ENCODE results near the gene SPIN3. TPM values are rescaled to one million over a fixed set of nuclear protein-coding genes. Genes with fewer than 3 reads are reported as not detected.
"Not testable (repeated sequence)": the region's sequence is repeated elsewhere in the genome, so short reads cannot be mapped to it uniquely, and the experiment has no call there.

Gene SPIN3
- 10 to 100 TPM in 1 of 6 donors, 1 to 10 TPM in 5; 4.7 to 10.6 (median 5.8) TPM for total RNA-seq
- 10 to 100 TPM in 1 of 2 donors, 1 to 10 TPM in 1; 5.5 to 10.8 TPM for polyA plus RNA-seq

GRCh38 chrX:56995271-56995994 lies at the start of gene SPIN3:
Gene SPIN3, minus strand, starts transcription at chrX:56995541. Its CDS starts 594 bp downstream, at chrX:56994947.
- Histone ChIP-seq H3K27ac (peak within 1 kb of the TSS in 3 of 4 donors; percentile 49 to 80 (median 77)), H3K9me3 (no peaks in the 10 kb centered on the region), H3K27me3 (peaks cover 0 to 8% (median 0%) of the 10 kb centered on the region in 4 donors), H3K36me3 (no peaks in the 10 kb centered on the region), H3K4me3 (peak within 1 kb of the TSS; percentile 26 to 55 (median 44)), H3K4me1 (no peaks in the 10 kb centered on the region)
- no peak for TF ChIP-seq CTCF (IDR thresholded peaks at IDR 0.05)
- intact Hi-C loops (cut with DNase I) = no loop called here
- ATAC-seq (peak; percentile 99 to 100 (median 99)), DNase-seq (peak; percentile 84 to 92 (median 87)), FAIRE-seq (no peak)
- 0 to 25% methylated on average over 39 of the region's 39 CpGs for WGBS, 2 donors

GRCh38 chrX:57044245-57044644 lies 48.9 kb upstream of the SPIN3 start:
- no peaks in the 10 kb centered on the region for H3K36me3 ChIP-seq
- no peak overlapping the region for H3K4me3 ChIP-seq
- intact Hi-C loops (cut with DNase I) = no loop called here
- no peaks in the 10 kb centered on the region for H3K4me1 ChIP-seq
- ATAC-seq = no peak
- H3K27me3 ChIP-seq = peaks cover 0 to 23% (median 6%) of the 10 kb centered on the region in 4 donors
- no peak for TF ChIP-seq CTCF (IDR thresholded peaks at IDR 0.05)
- FAIRE-seq = no peak
- DNase-seq = no peak
- no peak overlapping the region for H3K27ac ChIP-seq
- WGBS, 2 donors = 39 to 50% methylated on average over 3 of the region's 3 CpGs
- no peaks in the 10 kb centered on the region for H3K9me3 ChIP-seq

- intact Hi-C loops (cut with DNase I); H3K27ac ChIP-seq; DNase-seq; H3K9me3 ChIP-seq; H3K4me3 ChIP-seq; ATAC-seq; FAIRE-seq; H3K36me3 ChIP-seq; H3K4me1 ChIP-seq: not testable (repeated sequence)
- peaks cover 0 to 25% (median 5%) of the 10 kb centered on the region in 4 donors for H3K27me3 ChIP-seq
- 62 to 67% methylated on average over 7 of the region's 7 CpGs for WGBS, 2 donors
These were observed 41.9 kb upstream of the SPIN3 start for GRCh38 chrX:57037265-57037664.

GRCh38 chrX:56994375-56995270 lies 718 bp downstream of the SPIN3 start:
- Histone ChIP-seq H3K4me3 (peak overlapping the region; percentile 26 to 55 (median 44)), H3K36me3 (no peaks in the 10 kb centered on the region), H3K27me3 (peaks cover 0 to 10% (median 0%) of the 10 kb centered on the region in 4 donors), H3K4me1 (no peaks in the 10 kb centered on the region), H3K9me3 (no peaks in the 10 kb centered on the region), H3K27ac (peak overlapping the region in 3 of 4 donors; percentile 49 to 80 (median 77))
- TF ChIP-seq CTCF (IDR thresholded peaks at IDR 0.05) = no peak
- 8 to 34% methylated on average over 26 of the region's 26 CpGs for WGBS, 2 donors
- intact Hi-C loops (cut with DNase I) = no loop called here
- DNase-seq = peak in 4 of 6 donors; percentile 9 to 56 (median 24)
- ATAC-seq = peak in 2 of 4 donors; percentile 7 to 25
- no peak for FAIRE-seq

GRCh38 chrX:56987741-56988140 lies 7.6 kb downstream of the SPIN3 start:
- DNase-seq (no peak), FAIRE-seq (no peak), ATAC-seq (no peak)
- Histone ChIP-seq H3K36me3 (peaks cover 0 to 3% (median 0%) of the 10 kb centered on the region in 3 donors), H3K9me3 (no peaks in the 10 kb centered on the region), H3K27ac (no peak overlapping the region), H3K27me3 (peaks cover 0 to 4% (median 0%) of the 10 kb centered on the region in 4 donors), H3K4me1 (no peaks in the 10 kb centered on the region), H3K4me3 (no peak overlapping the region)
- WGBS, 2 donors = 84 to 98% methylated on average over 1 of the region's 1 CpG
- TF ChIP-seq CTCF (IDR thresholded peaks at IDR 0.05) = no peak
- intact Hi-C loops (cut with DNase I) = no loop called here

Measured in pancreas (tissue), 10 donors.